Measurements from ENCODE around the gene TEKTIP1. TPM values are rescaled to one million over a fixed set of nuclear protein-coding genes. Genes with fewer than 3 reads are reported as not detected.
"Not testable (repeated sequence)": the region's sequence is repeated elsewhere in the genome, so short reads cannot be mapped to it uniquely, and the experiment has no call there.

TEKTIP1 gene
- total RNA-seq, 4 donors from 2014 or later: 2.5 to 5.2 TPM; not detected in 2

DNA sequence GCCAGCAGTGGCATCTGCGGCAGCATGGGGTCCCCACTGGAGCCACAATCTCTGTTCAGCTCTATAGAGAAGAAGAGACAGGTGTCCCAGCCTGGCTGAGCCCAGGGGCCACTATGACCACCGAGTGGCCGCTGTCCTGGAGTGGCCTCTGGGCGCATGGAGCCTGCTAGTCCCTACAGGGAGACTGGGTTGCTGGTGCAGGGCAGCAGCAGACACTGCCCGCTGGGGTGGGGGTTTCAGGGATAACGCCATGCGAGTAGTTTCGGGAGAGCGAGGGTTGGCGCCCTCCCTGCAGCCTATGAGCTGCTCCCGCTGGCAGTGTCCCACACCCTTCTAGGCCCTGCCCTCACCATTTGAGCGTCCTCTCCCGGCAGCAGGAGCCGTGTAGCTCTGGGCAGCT is 10.9 kb upstream of the TEKTIP1 start:
- no peaks in the 10 kb centered on the region for H3K27me3 ChIP-seq
- intact Hi-C loops (cut with DNase I; ENCODE audit: low total_unique reads): no loop called here
- H3K9me3 ChIP-seq: no peaks in the 10 kb centered on the region
- no peak for DNase-seq
- H3K4me1 ChIP-seq: no peaks in the 10 kb centered on the region
- peaks cover 0 to 52% (median 19%) of the 10 kb centered on the region in 4 donors for H3K36me3 ChIP-seq
- no peak for TF ChIP-seq EP300 (IDR thresholded peaks at IDR 0.05; ENCODE audit: low read depth)
- TF ChIP-seq POLR2AphosphoS5 (IDR thresholded peaks at IDR 0.05): no peak
- H3K27ac ChIP-seq: no peak overlapping the region
- in situ Hi-C loops (cut with MboI; ENCODE audit: low pct_ligation_motif_present in 1 of 4, low pct_unique_long_range_greater_than_20kb in 1 of 4, low sequenced_read_pairs in 3 of 4): no loop called here
- H3K4me3 ChIP-seq: no peak overlapping the region
- 98% methylated on average over 13 of the region's 14 CpGs; no CpG with 5 or more reads in 1 of the 2 donors for WGBS, 2 donors (ENCODE audit: low coverage in 1 of 2)

DNA sequence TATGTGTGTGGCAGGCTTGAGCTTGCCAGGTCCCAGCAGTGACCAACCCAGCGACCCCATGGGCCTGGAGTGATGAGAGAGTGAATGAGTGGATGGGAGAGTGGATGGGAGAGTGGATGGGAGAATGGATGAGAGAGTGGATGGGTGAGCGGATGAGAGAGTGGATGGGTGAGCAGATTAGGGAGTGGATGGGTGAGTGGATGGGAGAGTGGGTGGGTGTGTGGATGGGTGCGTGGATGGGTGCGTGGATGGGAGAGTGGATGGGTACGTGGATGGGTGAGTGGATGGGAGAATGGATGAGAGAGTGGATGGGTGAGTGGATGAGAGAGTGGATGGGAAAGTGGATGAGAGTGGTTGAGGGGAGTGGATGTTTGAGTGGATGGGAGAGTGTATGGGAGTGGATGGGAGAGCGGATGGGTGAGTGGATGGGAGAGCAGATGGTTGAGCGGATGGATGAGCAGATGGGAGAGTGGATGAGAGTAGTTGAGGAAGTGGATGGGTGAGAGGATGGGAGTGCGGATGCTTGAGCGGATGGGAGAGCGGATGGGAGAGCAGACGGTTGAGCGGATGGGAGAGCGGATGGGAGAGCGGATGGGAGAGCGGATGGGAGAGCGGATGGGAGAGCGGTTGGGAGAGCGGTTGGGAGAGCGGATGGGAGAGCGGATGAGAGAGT is 10.3 kb upstream of the TEKTIP1 start:
- in situ Hi-C loops (cut with MboI; ENCODE audit: low pct_ligation_motif_present in 1 of 4, low pct_unique_long_range_greater_than_20kb in 1 of 4, low sequenced_read_pairs in 3 of 4): no loop called here
- WGBS, 2 donors (ENCODE audit: low coverage in 1 of 2): 91 to 96% methylated on average over 9 to 20 of the region's 20 CpGs
- H3K4me3 ChIP-seq: no peak overlapping the region
- peaks cover 0 to 52% (median 22%) of the 10 kb centered on the region in 4 donors for H3K36me3 ChIP-seq
- H3K4me1 ChIP-seq: no peaks in the 10 kb centered on the region
- no peak overlapping the region for H3K27ac ChIP-seq
- TF ChIP-seq POLR2AphosphoS5 (IDR thresholded peaks at IDR 0.05) (no peak), CTCF (IDR thresholded peaks at IDR 0.05) (no peak), EP300 (IDR thresholded peaks at IDR 0.05; ENCODE audit: low read depth) (no peak), POLR2A (IDR thresholded peaks at IDR 0.05) (no peak)
- intact Hi-C loops (cut with DNase I; ENCODE audit: low total_unique reads): no loop called here
- no peaks in the 10 kb centered on the region for H3K27me3 ChIP-seq
- no peaks in the 10 kb centered on the region for H3K9me3 ChIP-seq
- no peak for DNase-seq

GRCh38 chr19:3529299-3529698 is 9.7 kb upstream of the TEKTIP1 start:
- intact Hi-C loops (cut with DNase I; ENCODE audit: low total_unique reads); DNase-seq; H3K27me3 ChIP-seq; H3K27ac ChIP-seq; H3K4me3 ChIP-seq; in situ Hi-C loops (cut with MboI; ENCODE audit: low pct_ligation_motif_present in 1 of 4, low pct_unique_long_range_greater_than_20kb in 1 of 4, low sequenced_read_pairs in 3 of 4); H3K9me3 ChIP-seq; H3K4me1 ChIP-seq: not testable (repeated sequence)
- WGBS, 2 donors (ENCODE audit: low coverage in 1 of 2): 90 to 91% methylated on average over 7 of the region's 7 CpGs
- peaks cover 0 to 47% (median 23%) of the 10 kb centered on the region in 4 donors for H3K36me3 ChIP-seq

DNA sequence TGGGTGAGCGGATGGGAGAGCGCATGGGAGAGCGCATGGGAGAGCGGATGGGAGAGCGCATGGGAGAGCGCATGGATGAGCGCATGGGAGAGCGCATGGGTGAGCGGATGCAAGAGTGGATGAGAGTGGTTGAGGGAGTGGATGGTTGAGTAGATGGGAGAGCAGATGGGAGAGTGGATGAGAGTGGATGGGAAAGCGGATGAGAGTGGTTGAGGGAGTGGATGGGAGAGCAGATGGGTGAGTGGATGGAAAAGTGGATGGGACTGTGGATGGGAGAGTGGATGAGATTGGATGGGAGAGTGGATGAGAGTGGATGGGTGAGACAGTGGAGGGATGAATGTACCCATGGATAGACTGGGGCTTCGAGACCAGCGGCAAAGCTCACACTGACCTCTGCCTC is 8.6 kb upstream of the TEKTIP1 start:
- H3K27ac ChIP-seq: no peak overlapping the region
- in situ Hi-C loops (cut with MboI; ENCODE audit: low pct_ligation_motif_present in 1 of 4, low pct_unique_long_range_greater_than_20kb in 1 of 4, low sequenced_read_pairs in 3 of 4): no loop called here
- H3K4me1 ChIP-seq: no peaks in the 10 kb centered on the region
- H3K27me3 ChIP-seq: no peaks in the 10 kb centered on the region
- 90 to 100% methylated on average over 10 to 12 of the region's 12 CpGs for WGBS, 2 donors (ENCODE audit: low coverage in 1 of 2)
- H3K36me3 ChIP-seq: peaks cover 0 to 54% (median 22%) of the 10 kb centered on the region in 4 donors
- H3K9me3 ChIP-seq: no peaks in the 10 kb centered on the region
- intact Hi-C loops (cut with DNase I; ENCODE audit: low total_unique reads): no loop called here
- no peak for DNase-seq
- no peak overlapping the region for H3K4me3 ChIP-seq
- TF ChIP-seq POLR2AphosphoS5 (IDR thresholded peaks at IDR 0.05) (no peak), EP300 (IDR thresholded peaks at IDR 0.05; ENCODE audit: low read depth) (no peak), CTCF (IDR thresholded peaks at IDR 0.05) (no peak), POLR2A (IDR thresholded peaks at IDR 0.05) (no peak)

- 96% methylated on average over 29 of the region's 29 CpGs; no CpG with 5 or more reads in 1 of the 2 donors for WGBS, 2 donors (ENCODE audit: low coverage in 1 of 2)
- Histone ChIP-seq H3K27ac (no peak overlapping the region), H3K27me3 (no peaks in the 10 kb centered on the region), H3K4me1 (no peaks in the 10 kb centered on the region), H3K9me3 (no peaks in the 10 kb centered on the region), H3K4me3 (no peak overlapping the region), H3K36me3 (peaks cover 0 to 49% (median 17%) of the 10 kb centered on the region in 4 donors)
- TF ChIP-seq POLR2AphosphoS5 (IDR thresholded peaks at IDR 0.05) (no peak), POLR2A (IDR thresholded peaks at IDR 0.05) (no peak), CTCF (IDR thresholded peaks at IDR 0.05) (no peak), EP300 (IDR thresholded peaks at IDR 0.05; ENCODE audit: low read depth) (no peak)
- in situ Hi-C loops (cut with MboI; ENCODE audit: low pct_ligation_motif_present in 1 of 4, low pct_unique_long_range_greater_than_20kb in 1 of 4, low sequenced_read_pairs in 3 of 4) (no loop called here), intact Hi-C loops (cut with DNase I; ENCODE audit: low total_unique reads) (no loop called here)
- DNase-seq: no peak
Observed at GRCh38 chr19:3531716-3532115, 7.3 kb upstream of the TEKTIP1 start.
